ENCODE measurements around the gene IFNAR1.
A peak's percentile ranks its signal among the peaks of the same experiment; 100 is the strongest.
"Not testable (repeated sequence)": the region's sequence is repeated elsewhere in the genome, so short reads cannot be mapped to it uniquely, and the experiment has no call there.

Gene IFNAR1

DNA sequence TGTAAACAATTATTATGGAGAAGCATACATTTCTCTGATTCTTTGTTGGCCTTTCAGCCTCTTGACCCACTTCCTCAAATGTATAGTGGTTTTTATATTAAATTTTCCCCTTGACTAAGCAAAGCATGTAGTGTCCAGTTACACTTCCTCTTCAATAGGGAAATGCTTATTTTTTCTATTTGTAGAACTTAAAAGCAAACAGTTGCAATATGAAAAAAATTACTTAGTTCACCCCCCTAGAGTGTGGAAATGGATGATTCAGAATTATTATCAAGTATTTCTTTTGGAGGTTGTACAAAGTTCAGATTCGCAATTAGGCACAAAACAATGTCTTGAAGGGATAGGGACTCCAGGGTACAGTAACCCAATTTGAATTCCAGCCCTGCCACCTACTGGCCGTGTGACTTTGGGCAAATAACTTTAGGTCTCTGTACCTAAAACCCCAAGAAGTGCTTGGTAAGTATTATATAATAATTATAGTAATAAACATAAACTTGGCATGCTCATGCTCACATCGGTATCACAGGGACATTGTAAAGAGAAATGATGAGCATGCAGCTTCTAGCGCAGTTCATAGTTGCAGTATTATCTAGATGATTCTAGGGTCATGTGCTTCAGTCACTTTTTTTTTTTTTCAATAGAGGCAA is 49.8 kb downstream of the IFNAR1 start:
- TF ChIP-seq, protein P1, sequence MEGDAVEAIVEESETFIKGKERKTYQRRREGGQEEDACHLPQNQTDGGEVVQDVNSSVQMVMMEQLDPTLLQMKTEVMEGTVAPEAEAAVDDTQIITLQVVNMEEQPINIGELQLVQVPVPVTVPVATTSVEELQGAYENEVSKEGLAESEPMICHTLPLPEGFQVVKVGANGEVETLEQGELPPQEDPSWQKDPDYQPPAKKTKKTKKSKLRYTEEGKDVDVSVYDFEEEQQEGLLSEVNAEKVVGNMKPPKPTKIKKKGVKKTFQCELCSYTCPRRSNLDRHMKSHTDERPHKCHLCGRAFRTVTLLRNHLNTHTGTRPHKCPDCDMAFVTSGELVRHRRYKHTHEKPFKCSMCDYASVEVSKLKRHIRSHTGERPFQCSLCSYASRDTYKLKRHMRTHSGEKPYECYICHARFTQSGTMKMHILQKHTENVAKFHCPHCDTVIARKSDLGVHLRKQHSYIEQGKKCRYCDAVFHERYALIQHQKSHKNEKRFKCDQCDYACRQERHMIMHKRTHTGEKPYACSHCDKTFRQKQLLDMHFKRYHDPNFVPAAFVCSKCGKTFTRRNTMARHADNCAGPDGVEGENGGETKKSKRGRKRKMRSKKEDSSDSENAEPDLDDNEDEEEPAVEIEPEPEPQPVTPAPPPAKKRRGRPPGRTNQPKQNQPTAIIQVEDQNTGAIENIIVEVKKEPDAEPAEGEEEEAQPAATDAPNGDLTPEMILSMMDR (IDR thresholded peaks at IDR 0.05; ENCODE audit: low read depth, low read length), result peak; percentile 69
- TF ChIP-seq MYC (IDR thresholded peaks at IDR 0.05; ENCODE audit: low read depth, low read length) (no peak), POLR2A (IDR thresholded peaks at IDR 0.05; ENCODE audit: extremely low read depth, insufficient read length) (no peak)
- peak; percentile 82 for DNase-seq (ENCODE audit: low read depth)
- H3K4me3 ChIP-seq (ENCODE audit: low read depth, low read length), result peak overlapping the region; percentile 13

DNA sequence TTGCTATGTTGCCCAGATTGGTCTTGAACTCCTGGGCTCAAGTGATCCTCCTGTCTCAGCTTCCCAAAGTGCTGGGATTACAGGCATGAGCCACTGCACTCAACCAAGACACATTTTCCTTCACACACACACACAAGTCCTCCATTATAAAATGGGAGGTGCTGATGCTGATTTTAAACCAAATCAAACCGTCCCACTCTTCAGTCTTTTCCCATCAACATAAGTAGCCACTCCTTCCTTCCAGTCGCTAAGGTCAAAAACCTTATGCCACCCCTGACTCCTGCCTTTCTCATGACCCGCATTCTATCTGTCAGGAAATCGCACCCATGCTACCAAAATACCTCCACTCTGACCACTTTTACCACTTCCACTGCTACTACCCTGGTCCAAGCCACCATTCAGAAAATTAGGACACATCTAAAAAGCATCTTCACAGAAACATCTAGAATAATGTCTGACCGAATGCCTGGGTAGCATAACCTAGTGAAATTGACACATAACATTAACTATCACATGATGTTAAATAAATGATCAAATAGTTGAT is 50.4 kb downstream of the IFNAR1 start:
- no peak overlapping the region for H3K4me3 ChIP-seq (ENCODE audit: low read depth, low read length)
- TF ChIP-seq POLR2A (IDR thresholded peaks at IDR 0.05; ENCODE audit: extremely low read depth, insufficient read length) (no peak), MYC (IDR thresholded peaks at IDR 0.05; ENCODE audit: low read depth, low read length) (no peak)
- TF ChIP-seq, protein P2, sequence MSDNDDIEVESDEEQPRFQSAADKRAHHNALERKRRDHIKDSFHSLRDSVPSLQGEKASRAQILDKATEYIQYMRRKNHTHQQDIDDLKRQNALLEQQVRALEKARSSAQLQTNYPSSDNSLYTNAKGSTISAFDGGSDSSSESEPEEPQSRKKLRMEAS (IDR thresholded peaks at IDR 0.05; ENCODE audit: low read depth, low read length), result no peak
- TF ChIP-seq, protein P1 (IDR thresholded peaks at IDR 0.05; ENCODE audit: low read depth, low read length), result no peak
- no peak for DNase-seq (ENCODE audit: low read depth)

DNA sequence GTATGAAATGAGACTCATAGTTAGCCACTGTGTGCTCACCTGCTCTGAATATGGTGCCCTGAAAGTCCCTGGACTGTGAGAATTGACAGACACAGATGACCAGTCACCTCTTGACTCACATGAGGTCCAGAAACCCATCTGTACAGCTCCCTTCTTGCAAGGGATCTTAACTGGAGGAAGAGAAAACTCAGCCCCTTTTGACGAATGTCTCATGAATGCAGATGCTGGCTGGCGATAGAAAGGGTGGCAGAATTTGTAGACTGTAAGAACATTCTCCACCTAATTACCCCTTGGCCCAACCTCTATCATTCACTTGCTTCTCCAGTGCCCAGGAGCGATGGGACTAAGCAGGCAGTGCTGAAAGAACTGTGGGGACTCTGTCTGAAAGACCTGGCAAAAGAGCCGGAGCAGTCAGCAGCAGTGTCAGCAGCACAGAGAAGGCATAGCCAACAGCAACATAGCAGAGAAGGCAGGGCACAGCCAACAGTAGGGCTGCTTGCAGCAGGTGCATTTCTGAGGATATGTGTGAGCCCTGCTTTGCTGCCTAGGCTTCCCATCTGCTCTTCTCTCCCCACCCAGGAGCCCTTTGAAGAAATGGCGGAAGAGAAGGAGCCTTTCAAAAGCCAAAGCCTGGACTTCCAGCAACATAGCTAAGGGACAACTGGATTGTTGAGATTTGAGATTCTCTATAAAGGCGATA is 52.6 kb downstream of the IFNAR1 start:
- no peak overlapping the region for H3K4me3 ChIP-seq (ENCODE audit: low read depth, low read length)
- DNase-seq (ENCODE audit: low read depth), result no peak
- TF ChIP-seq, protein P1 (IDR thresholded peaks at IDR 0.05; ENCODE audit: low read depth, low read length), result no peak
- TF ChIP-seq MYC (IDR thresholded peaks at IDR 0.05; ENCODE audit: low read depth, low read length), result no peak
- TF ChIP-seq POLR2A (IDR thresholded peaks at IDR 0.05; ENCODE audit: extremely low read depth, insufficient read length), result no peak
- TF ChIP-seq, protein P2 (IDR thresholded peaks at IDR 0.05; ENCODE audit: low read depth, low read length), result no peak

DNA sequence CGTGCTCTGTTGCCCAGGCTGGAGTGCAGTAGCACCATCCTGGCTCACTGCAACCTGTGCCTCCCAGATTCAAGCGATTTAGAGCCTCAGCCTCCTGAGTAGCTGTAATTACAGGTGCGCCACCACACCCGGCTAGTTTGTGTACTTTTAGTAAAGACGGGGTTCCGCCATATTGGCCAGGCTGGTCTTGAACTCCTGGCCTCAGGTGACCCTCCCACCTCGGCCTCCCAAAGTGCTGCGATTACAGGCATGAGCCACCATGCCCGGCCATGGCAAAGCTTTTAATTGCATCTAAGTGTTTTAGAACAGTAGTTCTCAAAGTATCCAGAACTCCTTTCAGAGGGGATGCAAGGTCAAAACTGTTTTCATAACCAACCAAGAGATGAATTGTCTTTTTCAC is 53.3 kb downstream of the IFNAR1 start:
- H3K4me3 ChIP-seq (ENCODE audit: low read depth, low read length), result no peak overlapping the region
- TF ChIP-seq MYC (IDR thresholded peaks at IDR 0.05; ENCODE audit: low read depth, low read length) (no peak), POLR2A (IDR thresholded peaks at IDR 0.05; ENCODE audit: extremely low read depth, insufficient read length) (no peak)
- TF ChIP-seq, protein P2 (IDR thresholded peaks at IDR 0.05; ENCODE audit: low read depth, low read length), result no peak
- TF ChIP-seq, protein P1 (IDR thresholded peaks at IDR 0.05; ENCODE audit: low read depth, low read length), result no peak
- DNase-seq (ENCODE audit: low read depth), result no peak

DNA sequence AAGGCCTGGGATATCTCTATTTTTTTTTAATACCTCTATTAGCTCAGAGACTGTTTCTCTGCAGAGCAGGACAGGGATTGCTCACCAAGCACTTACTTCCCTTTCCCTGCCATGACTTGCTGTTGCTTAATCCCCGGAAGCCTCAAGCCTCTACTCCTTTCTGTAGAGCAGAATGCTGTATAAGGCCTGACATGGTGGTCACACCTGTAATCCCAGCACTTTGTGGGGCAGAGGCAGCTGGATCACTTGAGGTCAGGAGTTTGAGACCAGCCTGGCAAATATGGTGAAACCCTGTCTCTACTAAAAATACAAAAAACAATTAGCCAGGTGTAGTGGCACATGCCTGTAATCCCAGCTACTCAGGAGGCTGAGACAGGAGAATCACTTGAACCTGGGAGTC is 55.2 kb downstream of the IFNAR1 start:
- TF ChIP-seq, protein P2 (IDR thresholded peaks at IDR 0.05; ENCODE audit: low read depth, low read length), result peak; percentile 45; the same call in 1 of the 2 replicates
- TF ChIP-seq POLR2A (IDR thresholded peaks at IDR 0.05; ENCODE audit: extremely low read depth, insufficient read length), result peak; percentile 2
- TF ChIP-seq MYC (IDR thresholded peaks at IDR 0.05; ENCODE audit: low read depth, low read length), result peak; percentile 32; the same call in 1 of the 2 replicates
- DNase-seq (ENCODE audit: low read depth), result peak; percentile 92
- peak overlapping the region; percentile 3 for H3K4me3 ChIP-seq (ENCODE audit: low read depth, low read length)

DNA sequence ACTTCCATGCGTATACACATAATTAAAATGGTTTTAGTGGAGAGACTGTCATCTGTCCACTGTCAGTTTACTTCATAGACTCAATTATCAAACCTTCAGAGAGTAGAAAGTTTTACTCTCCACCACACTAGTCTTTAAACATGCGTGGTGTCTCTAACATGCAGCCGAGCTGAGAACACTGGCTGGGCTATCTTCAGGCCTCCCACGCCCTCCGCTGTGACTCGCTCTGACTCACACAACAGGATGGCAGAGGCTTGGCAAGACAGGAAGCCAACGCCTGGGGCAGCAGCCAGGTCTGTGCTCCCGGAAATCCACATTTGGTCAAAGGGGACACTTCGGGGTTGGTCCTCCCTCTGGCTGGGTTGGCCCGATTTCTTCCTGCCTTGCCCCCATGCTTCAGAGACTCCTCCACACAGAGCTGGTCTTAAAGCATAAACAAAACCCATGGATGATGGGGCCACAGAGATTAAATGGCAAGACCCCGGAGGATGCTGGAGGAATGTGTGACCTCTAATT is 55.8 kb downstream of the IFNAR1 start:
- peak overlapping the region; percentile 3 for H3K4me3 ChIP-seq (ENCODE audit: low read depth, low read length)
- DNase-seq (ENCODE audit: low read depth), result peak; percentile 98
- TF ChIP-seq POLR2A (IDR thresholded peaks at IDR 0.05; ENCODE audit: extremely low read depth, insufficient read length) (no peak), MYC (IDR thresholded peaks at IDR 0.05; ENCODE audit: low read depth, low read length) (0 out of 2 replicates have a peak, but pooled peaks have one; percentile 52)
- TF ChIP-seq, protein P2 (IDR thresholded peaks at IDR 0.05; ENCODE audit: low read depth, low read length), result peak; percentile 66
- TF ChIP-seq, protein P1 (IDR thresholded peaks at IDR 0.05; ENCODE audit: low read depth, low read length), result no peak

DNA sequence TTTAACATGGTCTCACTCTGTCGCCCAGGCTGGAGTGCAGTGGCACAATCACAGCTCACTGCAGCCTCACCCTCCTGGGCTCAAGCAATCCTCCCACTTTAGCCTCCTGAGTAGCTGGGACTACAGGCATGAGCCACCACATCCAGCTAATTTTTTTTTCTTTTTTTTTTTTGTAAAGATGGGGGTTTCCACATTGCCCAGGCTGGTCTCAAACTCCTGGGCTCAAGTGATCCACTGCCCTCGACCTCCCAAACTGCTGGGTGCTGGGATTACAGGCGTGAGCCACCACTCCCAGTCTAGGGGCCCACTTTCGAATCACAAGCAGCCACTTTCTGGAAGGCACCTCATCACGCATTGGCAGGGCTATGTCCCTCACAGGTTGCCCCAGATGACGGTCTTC is 56.6 kb downstream of the IFNAR1 start:
- DNase-seq (ENCODE audit: low read depth); H3K4me3 ChIP-seq (ENCODE audit: low read depth, low read length): not testable (repeated sequence)

Measured in NB4 (cell line).